ENCODE results near the gene PHYKPL.
"Not testable (repeated sequence)": the region's sequence is repeated elsewhere in the genome, so short reads cannot be mapped to it uniquely, and the experiment has no call there.

Gene PHYKPL

DNA sequence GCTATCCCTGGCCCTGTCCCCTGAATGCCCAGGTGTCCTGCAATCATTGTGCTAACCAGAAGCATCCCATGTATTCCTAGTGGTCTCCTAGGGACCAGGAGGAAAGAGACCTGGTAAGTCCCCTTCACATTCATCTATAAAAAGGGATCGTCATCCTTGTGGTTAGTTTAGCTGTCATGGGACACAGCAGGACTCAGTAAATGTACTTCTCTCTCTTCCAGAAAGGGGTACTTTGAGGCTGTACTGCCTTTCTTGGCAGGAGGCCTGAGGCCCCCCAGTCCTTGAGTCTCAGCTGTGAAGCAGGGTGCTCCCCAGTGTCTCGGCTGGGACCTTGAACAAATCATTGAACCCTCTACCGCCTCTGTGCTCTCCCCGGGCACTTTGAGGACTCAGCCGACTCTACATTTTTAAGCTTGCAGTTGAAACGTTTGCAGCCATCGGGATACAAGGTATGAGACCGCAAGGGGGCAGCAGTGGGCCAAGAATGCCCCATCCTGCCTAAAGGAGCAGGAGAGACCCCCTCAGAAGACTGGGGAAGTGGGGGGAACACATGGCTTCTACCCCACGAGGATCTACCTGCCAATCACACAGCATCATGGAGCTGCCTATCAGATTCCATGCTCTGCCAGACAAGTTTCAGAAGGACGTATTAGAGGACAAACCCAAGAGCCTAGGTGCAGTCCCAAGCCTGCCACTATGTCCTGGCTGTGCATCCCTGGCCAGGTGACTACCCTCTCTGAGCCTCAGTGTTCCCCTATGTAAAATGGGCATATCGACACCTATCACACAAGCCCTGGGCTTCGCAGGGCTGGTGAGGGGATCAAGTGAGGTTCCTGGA, 2.4 kb upstream of the PHYKPL start:
- DNase-seq (ENCODE audit: low read depth): no peak
- TF ChIP-seq, protein P1, sequence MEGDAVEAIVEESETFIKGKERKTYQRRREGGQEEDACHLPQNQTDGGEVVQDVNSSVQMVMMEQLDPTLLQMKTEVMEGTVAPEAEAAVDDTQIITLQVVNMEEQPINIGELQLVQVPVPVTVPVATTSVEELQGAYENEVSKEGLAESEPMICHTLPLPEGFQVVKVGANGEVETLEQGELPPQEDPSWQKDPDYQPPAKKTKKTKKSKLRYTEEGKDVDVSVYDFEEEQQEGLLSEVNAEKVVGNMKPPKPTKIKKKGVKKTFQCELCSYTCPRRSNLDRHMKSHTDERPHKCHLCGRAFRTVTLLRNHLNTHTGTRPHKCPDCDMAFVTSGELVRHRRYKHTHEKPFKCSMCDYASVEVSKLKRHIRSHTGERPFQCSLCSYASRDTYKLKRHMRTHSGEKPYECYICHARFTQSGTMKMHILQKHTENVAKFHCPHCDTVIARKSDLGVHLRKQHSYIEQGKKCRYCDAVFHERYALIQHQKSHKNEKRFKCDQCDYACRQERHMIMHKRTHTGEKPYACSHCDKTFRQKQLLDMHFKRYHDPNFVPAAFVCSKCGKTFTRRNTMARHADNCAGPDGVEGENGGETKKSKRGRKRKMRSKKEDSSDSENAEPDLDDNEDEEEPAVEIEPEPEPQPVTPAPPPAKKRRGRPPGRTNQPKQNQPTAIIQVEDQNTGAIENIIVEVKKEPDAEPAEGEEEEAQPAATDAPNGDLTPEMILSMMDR (IDR thresholded peaks at IDR 0.05; ENCODE audit: control insufficient read depth, extremely low read depth, insufficient read depth): peak; percentile 61
- H3K4me3 ChIP-seq (ENCODE audit: low read depth, low read length): no peak overlapping the region

DNA sequence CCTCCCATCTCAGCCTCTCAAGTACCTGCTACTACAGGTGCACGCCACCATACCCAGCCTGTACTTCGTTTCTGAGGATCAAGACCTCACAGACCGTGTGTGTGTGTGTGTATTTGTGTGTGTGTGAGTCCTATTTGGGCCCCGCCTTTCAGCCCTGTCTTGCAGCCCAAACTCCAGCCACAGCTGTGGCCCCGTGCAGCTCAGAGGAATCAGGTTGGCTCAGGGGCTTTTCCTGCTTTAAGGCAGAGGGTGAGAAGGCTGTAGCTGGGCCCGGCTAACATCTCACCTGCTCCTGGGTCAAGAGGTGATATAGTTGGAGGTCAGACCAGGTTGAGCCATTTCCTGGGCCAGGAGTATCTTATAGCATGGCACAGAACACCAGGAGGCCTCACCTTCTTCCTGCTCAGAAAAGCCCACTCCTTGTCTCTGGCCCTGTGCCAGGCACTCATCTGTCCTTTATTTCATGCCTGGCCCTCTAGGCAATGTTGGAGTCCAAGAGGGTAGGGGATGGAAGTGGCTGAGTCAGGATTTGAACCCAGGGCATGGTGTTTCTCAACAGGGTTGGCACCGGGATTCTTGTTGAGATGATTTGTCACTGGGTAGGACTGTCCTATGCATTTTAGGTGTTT, 1.6 kb upstream of the PHYKPL start:
- no peak for DNase-seq (ENCODE audit: low read depth)
- TF ChIP-seq, protein P1 (IDR thresholded peaks at IDR 0.05; ENCODE audit: control insufficient read depth, extremely low read depth, insufficient read depth): no peak
- H3K4me3 ChIP-seq (ENCODE audit: low read depth, low read length): no peak overlapping the region

DNA sequence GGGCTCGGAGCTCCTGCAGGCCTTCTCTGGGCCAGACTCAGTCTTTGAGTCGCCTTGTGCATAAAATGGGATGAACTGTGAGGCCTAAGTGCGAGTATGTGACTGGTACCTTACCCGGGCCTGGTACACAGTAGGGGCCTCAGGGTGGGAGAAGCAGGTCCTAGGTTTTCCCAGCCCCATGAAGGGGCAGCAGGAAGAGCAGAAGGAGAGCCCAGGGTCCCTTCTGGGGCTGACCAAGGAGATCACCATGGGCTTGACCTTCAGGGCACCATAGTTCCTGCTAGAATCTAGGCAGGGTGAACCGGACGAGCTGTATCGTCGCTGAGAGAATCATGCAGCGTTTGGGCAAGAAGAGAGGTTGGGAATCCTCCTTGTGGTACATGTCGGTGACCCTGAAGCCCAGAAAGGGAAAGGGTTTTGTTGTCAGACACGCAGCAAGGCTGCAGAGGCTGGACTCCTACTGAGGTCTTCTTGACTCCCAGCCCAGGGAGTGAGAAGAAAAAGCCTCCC, 373 bp upstream of the PHYKPL start:
- DNase-seq (ENCODE audit: low read depth): no peak

DNA sequence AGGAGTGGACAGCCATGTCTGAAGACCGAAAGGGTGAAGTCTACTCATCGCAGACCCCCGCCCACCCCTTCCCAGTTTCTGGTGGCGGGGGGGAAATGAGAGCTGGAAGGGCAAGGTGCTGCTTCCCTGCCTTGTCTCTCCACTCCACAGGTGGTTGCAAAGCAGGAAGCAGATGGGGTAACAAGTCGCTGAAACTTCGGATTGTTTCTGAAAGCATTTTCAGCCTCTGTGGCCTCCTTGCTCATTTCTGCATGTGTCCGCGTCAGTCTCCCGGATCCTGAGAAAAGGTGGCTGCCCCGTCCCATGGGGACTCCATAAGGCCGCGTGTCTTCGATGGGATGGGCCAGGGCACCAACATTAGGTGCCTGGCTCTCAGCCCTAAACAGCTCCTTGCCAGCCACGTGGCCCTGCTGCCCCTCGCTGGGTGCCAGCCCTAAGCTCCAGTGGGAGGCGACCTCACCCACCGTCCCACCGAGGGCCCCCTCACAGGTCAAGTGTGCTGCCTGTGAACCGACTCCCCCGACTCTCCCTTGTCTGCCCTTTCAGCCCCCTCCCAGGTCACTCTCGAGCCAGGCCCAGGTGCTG, 971 bp downstream of the PHYKPL start:
- peak overlapping the region; percentile 91 for H3K4me3 ChIP-seq (ENCODE audit: low read depth, low read length)
- TF ChIP-seq, protein P1 (IDR thresholded peaks at IDR 0.05; ENCODE audit: control insufficient read depth, extremely low read depth, insufficient read depth): no peak
- DNase-seq (ENCODE audit: low read depth): no peak

More for the DNA sequence above, 373 bp upstream of the PHYKPL start:
- H3K4me3 ChIP-seq (ENCODE audit: low read depth, low read length): peak overlapping the region; percentile 91
- TF ChIP-seq, protein P1 (IDR thresholded peaks at IDR 0.05; ENCODE audit: control insufficient read depth, extremely low read depth, insufficient read depth): no peak

DNA sequence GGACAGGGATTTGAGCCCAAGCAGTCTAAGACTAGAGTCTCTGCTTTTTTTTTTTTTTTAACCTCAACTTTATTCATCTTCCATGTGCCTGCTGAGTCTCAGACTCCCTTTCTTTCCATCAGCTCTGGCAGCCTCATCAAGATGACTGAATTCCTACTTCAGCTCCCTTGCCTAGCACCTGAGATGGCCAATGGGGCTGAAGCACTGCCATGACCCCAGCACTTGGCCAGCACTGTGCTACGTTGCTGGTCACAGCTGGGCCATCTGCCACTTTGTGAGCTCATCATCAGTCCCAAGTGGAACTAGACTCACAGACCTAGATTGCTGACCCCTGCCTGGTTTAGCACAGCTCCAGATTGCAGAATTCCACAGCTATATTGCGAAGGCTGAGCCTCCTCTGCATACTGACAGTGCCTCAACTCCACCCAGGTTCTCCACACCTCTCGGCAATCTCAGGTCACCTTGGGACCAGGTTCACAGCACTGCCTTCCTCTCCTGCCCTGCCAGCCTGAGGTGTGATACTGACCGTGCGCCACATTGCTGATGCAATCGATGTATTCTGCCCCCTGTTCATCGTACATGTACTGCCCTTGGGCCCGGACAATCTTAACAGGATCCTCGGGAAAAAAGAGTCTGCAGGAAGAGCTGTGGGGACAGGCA, 1.6 kb downstream of the PHYKPL start:
- TF ChIP-seq, protein P1 (IDR thresholded peaks at IDR 0.05; ENCODE audit: control insufficient read depth, extremely low read depth, insufficient read depth): no peak
- H3K4me3 ChIP-seq (ENCODE audit: low read depth, low read length): peak overlapping the region; percentile 91
- DNase-seq (ENCODE audit: low read depth): peak; percentile 79

DNA sequence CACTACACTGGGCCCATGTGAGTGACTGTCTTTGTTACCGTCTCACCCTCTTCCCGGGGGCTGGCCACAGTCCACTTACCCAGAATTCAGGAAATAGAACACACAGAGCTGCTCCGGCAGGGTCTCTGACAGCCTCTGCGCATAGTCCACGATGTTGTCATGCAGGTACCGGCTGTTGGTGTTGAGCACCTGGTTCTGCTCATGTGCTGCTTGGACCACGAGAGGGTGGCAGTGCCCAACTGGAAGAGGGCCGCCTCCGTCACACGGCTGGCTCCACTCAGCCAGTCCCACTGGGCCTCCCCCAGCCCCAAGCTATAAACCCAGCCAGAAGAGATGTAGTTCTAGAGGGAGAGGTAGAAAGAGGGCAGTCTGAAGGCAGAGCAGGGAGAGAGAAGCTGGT, 2.7 kb downstream of the PHYKPL start:
- H3K4me3 ChIP-seq (ENCODE audit: low read depth, low read length): no peak overlapping the region
- DNase-seq (ENCODE audit: low read depth): no peak
- TF ChIP-seq, protein P1 (IDR thresholded peaks at IDR 0.05; ENCODE audit: control insufficient read depth, extremely low read depth, insufficient read depth): no peak

DNA sequence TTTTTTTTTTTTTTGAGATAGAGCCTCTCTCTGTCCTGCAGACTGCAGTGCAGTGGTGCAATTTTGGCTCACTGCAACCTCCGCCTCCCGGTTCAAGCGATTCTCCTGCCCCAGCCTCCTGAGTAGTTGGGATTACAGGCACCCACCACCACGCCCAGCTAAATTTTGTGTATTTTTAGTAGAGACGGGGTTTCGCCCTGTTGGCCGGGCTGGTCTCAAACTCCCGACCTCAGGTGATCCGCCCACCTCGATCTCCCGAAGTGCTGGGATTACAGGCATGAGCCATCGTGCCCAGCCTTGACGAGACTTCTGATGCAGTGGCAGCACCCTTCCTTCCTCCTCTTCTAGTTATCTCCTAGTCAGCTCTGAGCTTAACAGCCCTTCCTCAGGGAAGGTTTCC, 3.5 kb downstream of the PHYKPL start:
- not testable (repeated sequence) for DNase-seq (ENCODE audit: low read depth); H3K4me3 ChIP-seq (ENCODE audit: low read depth, low read length)
